Ramos (cell line): ENCODE results near the gene RPL15.

ENCODE experiments used
- in situ Hi-C: fragments of 300-500 bp; cut with MboI; formaldehyde crosslinking; loops from one replicate; pipeline ENCODE4 v1.14.3; 2022; ENCODE audit warnings: low sequenced_read_pairs; ENCODE audit not compliant: unreplicated experiment

Gene RPL15

DNA sequence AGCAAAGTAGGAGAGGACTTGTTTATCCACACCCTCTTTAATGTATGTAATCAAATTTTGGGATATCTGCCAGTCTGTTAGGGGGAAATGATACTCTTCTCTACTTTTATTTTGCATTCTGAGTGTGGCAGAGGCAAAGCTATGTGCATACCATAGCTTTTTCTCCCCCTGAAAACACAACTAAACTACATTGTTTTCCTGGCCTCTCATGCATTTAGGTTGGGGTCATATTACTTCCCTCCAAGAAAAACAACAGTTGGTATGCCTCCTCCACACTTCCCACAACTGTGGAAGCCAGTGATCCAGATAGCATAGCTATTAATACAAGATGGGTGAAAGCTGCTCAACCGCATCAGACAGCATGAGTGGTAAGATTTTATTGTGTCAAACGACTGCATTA, 6.9 kb downstream of the RPL15 start:
- in situ Hi-C loops = no loop called here

DNA sequence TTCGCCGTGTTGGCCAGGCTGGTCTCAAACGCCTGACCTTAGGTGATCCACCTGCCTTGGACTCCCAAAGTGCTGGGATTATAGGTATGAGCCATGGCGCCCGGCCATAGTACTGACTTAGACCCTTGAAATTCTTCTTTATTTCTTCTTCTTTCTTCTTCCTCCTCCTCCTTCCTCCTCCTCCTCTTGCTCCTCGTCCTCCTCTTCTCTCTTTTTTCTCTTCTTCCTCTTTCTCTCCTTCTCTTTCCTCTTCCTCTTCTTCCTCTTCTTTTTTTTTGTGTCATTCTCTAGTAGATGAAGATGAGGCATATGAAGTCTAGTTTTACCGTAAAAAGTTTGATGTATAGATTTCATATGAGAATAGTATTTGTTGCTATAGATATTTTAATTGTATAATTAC, 9.3 kb downstream of the RPL15 start:
- in situ Hi-C loops = no loop called here

DNA sequence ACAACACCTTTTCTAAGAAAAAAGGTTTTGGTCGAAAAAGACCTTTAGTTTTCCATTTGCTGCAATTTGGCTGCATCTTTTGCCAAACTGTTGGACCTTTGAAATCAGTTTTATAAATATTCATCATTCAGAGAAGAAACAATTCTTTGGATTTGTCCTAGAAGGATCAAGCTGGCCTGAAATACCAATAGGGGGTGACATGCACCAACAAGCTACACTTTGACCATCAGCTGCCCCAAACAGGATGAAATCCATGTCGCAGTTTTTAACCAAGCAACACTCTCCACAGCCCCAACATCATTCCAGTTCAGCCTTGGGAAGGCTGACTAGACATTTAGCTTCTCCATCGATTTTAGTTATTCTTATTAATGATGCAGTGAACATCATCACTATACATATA, 9.8 kb downstream of the RPL15 start:
- in situ Hi-C loops = no loop called here

DNA sequence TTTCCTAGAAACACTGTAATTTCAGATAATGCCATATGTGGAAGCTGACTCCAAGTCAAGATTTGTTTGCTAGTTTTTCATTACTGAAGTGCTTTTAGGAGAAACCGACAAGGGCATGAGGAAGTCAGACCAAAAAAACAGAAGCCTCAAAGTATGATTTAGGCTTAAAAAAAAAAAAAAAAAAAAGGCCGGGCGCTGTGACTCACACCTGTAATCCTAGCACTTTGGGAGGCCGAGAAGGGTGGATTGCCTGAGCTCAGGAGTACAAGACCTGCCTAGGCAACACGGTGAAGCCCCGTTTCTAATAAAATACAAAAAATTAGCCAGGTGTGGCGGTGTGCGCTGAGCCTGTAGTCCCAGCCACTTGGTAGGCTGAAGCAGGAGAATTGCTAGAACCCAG, 11.6 kb downstream of the RPL15 start:
- in situ Hi-C loops = no loop called here

DNA sequence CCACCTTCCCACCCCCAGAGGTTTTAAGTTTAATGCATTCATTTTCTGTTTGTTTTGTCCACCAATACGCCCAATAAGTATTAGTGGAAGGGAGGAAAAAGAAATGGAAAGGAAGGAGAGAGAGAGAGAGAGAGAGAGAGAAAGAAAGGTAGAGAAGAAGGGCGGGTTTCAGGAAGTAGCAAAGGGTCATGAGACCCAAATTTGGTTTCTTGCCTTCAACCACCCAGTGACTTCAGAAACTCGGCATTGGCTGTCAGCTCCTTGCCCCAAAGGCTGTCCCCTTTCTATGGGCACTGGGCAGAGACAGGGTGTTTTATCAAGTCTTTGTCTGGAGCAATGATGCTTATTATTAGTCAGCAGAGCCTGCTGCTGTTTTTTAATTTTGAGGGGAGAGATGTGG, 14.7 kb downstream of the RPL15 start:
- in situ Hi-C loops = no loop called here

DNA sequence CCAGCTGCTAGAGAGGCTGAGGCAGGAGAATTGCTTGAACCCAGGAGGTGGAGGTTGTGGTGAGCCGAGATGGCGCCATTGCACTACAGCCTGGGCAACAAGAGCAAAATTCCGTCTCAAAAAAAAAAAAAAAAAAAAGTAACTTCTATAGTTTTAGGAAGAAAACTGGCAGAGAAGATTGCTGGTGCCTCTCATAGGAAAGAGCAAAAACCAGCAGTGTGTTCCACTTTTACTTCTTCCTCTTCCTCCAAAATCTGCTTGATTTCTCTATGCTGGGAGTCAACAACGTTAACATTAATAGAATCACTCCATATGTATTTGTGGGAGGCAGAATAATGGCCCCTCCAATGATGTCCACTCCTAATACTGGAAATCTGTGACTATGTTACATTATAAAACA, 15.6 kb downstream of the RPL15 start:
- in situ Hi-C loops = no loop called here

DNA sequence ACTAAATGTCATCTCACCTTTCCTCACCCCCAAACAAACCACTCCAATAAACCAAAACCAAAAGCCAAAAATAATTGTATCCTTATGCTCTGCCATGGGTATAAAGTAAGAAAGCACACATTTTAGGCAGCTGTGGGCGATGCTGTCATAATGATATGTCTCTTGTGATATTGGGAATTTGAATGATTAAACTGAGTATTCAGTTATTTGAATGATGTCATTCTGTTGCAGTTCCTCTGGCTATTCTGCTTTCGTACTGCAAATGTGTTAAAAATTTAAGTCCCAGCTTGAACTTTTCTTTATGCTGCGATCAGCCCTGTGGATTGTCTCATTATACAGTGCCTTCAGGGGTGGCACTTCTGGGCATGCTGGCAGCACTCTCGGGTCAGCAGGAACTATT, 17.3 kb downstream of the RPL15 start:
- in situ Hi-C loops = no loop called here

DNA sequence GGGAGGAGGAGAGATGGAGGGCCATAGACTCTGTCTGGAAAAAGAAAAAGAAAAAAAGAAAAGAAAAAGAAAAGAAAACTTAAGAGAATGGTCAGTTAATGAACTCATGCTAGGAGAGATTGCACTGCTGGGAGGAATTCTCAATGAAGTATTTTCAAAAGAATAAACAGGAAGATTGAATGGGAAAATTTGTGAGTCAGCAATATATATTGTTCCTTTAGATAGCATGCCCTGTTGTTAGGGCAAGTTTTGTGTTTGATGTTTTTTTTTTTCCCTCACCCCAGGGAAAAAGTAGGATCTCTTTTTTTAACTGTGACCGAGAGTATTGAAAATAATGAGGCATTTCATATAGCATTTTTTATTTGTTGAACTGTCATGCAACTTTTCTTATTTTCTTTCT, 20.4 kb downstream of the RPL15 start:
- in situ Hi-C loops = no loop called here

DNA sequence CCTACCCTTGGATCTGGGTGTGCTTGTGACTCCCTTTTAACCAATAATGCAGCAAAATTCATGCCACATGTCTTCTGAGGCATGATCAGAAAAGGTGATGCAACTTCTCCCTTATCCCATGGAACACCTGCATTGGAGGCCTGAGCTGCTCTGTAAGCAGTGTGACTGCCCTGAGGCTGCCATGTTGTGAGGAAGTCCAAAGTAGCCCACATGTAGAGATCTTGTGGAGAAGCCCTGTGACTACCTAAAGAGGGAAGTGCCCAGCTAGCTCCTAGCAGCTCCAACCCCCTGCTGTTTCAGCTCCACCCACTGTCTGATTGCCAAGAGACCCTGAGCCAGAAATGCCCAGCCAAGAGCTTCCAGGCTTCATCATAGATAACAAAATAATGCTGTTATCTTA, 21.8 kb downstream of the RPL15 start:
- in situ Hi-C loops = no loop called here

DNA sequence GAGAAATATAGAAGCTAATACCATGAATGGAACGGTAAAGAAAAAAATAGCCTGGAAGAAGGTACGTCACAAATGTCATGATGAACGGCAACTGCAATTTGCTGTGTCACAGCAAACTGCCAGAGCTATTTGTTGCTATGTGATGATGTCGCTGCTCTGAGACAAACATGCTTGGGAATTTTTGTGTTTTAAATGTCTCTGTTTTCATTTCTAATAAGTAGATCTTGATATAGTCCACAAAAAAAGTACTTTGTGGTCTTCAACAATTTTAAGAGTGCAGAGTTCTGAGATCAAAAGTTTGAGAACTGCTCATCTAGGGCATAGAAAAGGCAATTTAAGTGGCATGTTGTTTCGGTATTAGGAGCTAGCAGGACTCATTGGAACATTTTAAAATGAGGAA, 23.8 kb downstream of the RPL15 start:
- in situ Hi-C loops = no loop called here

DNA sequence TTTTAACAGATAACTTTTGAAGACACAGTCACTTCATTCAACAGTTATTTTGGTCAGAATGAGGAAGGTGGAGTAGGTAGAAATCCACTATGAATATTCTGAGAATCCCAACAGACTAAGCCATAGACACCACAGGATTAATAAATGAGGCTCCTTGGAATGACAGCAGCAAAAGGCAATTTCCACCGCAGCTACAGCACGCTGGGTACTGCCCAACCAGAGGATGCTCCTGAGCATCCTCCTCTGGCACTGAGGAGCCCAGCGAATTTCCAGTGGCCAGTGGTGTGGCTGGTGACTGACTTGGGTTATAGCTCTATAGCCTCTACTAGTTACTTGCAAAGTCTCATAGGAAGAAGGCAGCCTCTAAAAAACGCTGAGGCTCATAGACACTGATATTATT, 24.5 kb downstream of the RPL15 start:
- in situ Hi-C loops = no loop called here

DNA sequence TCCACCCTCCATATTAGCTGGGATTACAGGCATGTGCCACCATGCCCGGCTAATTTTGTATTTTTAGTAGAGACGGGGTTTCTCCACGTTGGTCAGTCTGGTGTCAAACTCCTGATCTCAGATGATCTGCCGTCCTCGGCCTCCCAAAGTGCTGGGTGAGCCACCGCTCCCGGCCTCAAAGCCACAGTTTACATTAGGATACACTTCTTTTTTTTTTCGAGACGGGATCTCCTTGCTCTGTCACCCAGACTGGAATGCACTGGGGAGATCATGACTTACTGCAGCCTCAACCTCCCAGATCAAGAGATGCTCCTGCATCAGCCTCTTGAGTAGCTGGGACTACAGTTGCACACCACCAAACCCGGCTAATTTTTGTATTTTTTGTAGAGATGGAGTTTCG, 25.6 kb downstream of the RPL15 start:
- in situ Hi-C loops = no loop called here

DNA sequence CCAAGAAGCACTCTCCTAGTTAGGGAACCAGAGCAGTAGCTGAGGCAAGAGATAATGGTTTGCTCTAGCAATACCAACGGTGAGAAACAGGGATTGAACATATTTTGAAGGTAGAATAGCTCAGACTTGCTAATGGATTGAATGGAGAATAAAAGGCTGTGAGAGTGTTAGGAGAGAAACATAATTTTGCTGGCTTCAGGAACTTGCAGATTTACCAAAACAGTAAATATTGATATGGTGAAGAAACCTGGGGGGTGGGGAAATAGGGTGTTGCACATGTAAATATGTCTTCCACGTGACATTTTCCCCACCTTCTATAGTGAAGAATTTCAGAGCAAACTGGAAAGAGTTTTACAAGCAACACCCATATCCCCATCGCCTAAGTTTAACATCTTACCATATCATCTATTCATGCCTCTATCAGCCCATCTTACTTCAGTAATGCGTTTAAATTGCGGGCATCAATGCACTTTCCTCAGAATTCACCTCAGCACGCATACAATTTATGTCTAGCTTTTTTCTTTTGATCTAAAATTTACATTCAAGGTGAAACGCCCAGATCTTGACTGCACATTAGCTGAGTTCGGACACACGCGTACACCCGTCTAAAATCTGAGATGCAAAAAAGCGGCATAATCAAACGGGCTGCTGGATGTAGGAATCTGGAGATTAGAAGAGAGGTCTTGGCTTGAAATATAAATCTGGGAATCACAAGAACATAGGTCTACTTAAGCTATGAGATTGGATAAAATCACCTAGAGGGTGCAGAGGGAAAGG, 27.3 kb downstream of the RPL15 start:
- in situ Hi-C loops = no loop called here

DNA sequence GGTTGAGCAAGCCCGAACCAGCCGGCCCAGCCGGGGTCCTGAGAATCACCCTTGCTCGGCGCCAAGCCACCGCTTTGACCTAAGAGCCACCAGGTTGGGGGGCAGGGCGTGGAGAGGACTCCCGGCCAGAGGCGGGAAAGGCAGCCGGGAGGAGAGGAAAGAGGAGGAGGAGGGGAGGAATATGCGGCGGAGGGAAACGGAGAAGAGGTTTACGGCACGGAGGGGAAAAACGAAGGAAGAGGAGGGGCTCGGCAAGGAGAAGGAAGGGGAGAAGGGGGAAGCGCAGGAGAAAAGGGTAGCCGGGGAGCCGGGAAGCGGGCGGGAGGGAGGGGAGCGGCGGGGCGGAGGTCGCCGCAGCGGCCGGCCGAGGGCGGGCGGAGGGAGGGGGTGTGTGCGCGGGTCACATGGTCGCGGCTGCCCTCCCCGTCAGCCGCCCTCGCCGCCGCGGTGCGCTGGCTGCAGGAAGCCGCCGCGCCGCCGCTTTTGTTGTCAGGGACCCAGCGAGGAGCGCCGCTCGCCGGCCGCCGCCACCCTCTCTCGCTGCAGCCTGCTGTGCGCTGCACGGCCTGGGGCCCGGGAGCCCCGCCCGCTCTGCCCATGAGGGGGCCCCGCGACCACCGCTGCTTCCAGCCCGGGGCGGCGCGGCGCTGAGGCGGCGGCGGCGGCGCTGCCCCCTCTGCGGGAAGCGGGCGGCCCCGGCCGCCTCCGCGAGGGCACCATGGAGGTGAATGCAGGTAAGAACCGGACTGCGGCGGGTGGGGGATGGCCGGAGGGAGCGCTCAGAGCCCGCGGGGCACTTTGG, 28.1 kb downstream of the RPL15 start, which contains the start of gene NR1D2:
Gene NR1D2 (plus strand): TSS at position 426 of the 802 bp plus-strand sequence. CDS start 293 bp downstream, at position 719.
- in situ Hi-C loops = no loop called here

DNA sequence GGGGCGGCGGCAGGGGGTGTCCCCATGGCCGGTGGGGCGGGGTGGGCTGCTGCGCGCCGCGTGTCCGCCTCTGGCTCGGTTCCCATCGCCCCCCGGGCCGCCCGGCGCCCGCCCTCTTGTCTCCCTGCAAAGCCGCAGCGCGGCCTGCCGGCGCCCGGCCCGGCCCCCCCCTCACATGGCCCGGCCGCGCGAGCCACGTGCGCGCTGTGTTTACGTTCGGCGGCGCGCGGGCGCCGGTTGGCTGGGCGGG, 28.7 kb downstream of the RPL15 start:
- in situ Hi-C loops = no loop called here

DNA sequence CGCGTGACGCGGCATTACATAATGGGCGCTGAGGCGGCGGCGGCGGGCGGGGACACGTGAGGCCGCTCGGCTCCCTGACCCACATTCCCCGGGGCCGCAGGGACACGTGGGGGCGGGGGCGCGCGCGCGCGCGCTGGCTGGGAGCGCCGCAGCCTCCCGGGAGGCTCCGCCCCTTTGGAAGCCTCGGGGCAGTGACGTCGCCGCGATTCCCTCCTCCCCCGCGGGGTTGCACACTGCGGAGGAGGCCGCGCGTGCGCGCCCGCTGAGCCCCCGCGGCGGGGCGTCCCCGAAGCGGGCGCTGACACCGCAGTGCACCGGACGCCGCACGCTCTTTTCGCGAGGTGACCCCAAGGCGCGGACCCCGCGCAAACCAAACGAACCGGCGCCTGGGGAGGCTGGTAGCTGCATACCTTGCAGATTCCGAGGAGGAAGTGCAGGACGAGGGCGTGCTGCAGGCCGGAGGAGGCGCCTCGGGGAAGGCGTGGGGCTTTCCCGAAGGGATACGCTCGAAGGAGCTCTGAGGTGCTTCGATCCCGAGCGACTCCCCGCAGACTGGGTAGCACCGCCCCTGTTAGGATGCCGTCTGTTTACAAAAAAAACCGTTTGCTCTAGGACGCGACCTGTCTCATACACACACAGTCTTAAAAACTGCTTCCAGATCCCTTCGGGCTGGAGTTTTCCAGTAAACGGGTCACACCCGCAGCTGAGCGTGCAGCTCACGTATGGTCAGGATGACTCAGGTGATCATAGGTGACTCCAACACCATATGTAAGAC, 29.2 kb downstream of the RPL15 start:
- in situ Hi-C loops = no loop called here

DNA sequence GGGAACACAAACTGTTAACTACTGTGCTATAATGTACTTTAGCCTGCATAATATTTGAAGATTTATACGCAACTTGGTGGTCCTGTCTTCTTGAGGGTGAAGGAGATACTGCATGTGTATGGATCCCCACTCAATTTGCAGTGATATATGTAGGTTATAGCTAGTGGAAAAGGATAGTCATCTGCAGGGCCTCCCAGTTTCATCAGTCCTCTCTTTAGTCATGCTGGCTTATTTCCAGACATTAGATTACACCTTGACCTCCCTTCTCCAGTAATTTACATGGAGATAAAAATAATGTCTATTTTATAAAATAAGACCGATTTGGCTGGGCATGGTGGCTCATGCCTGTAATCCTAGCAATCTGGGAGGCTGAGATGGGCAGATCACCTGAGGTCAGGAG, 31.8 kb downstream of the RPL15 start:
- in situ Hi-C loops = no loop called here

DNA sequence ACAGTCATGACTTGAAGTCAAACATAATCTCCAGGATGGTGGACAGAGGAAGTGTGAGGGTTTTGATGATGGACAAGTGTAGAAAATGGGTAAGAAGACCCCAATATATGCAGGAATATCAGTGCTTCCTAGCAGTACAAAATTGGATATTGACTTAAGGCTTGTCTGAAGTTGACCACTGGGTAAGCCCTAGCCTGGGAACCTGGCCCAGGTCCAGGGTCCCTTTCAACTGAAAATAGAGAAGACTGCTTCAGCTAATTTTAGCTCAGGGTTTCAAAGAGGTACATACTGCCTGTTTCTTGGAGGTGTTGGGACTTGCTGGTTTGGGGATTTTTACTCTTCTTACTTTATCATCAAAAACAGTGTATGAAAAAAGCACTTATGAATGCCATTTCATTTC, 32.9 kb downstream of the RPL15 start:
- in situ Hi-C loops = no loop called here

DNA sequence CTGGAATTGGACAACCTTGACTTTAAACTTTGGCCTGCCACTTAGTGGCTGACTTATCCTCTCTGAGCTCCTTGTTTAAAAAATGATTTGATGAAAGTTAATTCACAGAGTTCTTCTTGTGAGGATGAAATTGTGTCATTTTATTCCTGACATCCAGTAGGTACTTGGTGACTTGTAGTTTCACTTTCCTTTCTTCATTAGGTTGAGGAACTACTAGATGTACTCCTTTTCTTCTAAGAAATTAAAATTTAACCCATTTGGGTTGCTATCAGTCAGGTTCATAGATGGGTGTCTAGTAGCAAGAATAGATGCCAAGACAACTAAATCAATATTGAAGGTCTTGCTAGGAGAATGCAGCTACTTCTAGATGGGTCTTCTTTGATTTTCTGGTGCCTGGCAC, 33.4 kb downstream of the RPL15 start:
- in situ Hi-C loops = no loop called here

DNA sequence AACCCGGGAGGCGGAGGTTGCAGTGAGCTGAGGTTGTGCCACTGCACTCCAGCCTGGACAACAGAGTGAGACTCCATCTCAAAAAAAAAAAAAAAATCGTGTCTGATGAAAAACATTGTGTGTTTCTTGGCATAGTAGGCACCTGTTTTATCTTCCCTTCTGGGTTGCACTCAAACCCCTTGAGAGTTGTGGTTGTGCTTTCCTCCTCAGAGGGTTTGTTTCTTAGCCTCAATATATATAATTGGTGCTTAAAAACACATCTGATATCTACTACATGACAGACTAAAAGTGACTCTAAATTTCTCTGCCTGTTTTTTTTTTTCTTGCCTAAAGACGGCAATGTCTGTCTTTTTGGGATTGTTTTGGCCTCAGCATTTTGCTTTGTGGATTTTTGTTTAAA, 35.7 kb downstream of the RPL15 start:
- in situ Hi-C loops = no loop called here

DNA sequence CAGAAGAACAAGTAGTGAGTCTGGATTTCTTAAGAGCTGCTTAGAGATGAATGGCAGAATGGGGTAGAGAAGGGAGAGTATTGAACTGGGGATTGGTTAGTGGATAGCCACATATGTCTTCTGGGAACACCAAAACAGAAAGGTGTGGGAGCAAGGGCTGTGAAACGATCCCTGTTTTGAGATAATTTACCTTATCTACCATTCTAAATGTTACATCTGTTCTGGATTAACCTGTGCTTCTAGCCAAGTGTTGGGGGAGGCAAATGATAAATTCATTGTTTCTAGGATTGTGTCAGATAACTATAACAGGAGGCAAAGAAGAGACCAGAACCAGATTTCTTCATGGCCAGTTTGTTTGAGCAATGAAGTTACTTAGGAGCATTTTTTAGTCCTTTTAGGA, 36.6 kb downstream of the RPL15 start:
- in situ Hi-C loops = no loop called here
